GM12864 (cell line): ENCODE results near the gene TGFB1I1.

Experiments
- DNase-seq: peaks from one replicate; pipeline ENCODE4 v3.0.0-alpha.2; 2011; ENCODE audit warnings: low read depth
- H3K4me3 ChIP-seq: 2 replicates; pipeline ENCODE4 v1.5.1; 2011; ENCODE audit warnings: mild to moderate bottlenecking, low read depth, low read length, control low read depth
- CTCF ChIP-seq: IDR thresholded peaks from 2 replicates; pipeline ENCODE4 v1.5.1; 2011; ENCODE audit warnings: low read depth, mild to moderate bottlenecking, moderate library complexity, low read length, control low read depth, inconsistent platforms; ENCODE audit errors: missing control alignments

The TGFB1I1 gene

GRCh38 chr16:31471875-31472708 lies at the start of gene TGFB1I1:
TSS of gene TGFB1I1 (plus strand) at chr16:31472152. CDS start at chr16:31472189, 37 bp downstream.
- no peak for DNase-seq
- H3K4me3 ChIP-seq = no peak within 1 kb of the TSS
- no peak for TF ChIP-seq CTCF

- no peak for TF ChIP-seq CTCF
- no peak for DNase-seq
- H3K4me3 ChIP-seq = no peak overlapping the region
Measured at GRCh38 chr16:31423241-31423640, 48.7 kb upstream of the TGFB1I1 start.

GRCh38 chr16:31423801-31424200 lies 48.2 kb upstream of the TGFB1I1 start:
- TF ChIP-seq CTCF = no peak
- no peak overlapping the region for H3K4me3 ChIP-seq
- no peak for DNase-seq

- DNase-seq = no peak
- H3K4me3 ChIP-seq = no peak overlapping the region
- TF ChIP-seq CTCF = no peak
Measured at GRCh38 chr16:31427441-31428278, 44.3 kb upstream of the TGFB1I1 start.

- DNase-seq = no peak
Measured at GRCh38 chr16:31428279-31428597, 43.7 kb upstream of the TGFB1I1 start, which contains the start of gene COX6A2. TSS of gene COX6A2 (minus strand) at chr16:31428360. CDS start at chr16:31428325, 35 bp downstream.

GRCh38 chr16:31428638-31429247 lies 43.2 kb upstream of the TGFB1I1 start:
- no peak overlapping the region for H3K4me3 ChIP-seq
- no peak for DNase-seq
- no peak for TF ChIP-seq CTCF

More at GRCh38 chr16:31428279-31428597, 43.7 kb upstream of the TGFB1I1 start, which contains the start of gene COX6A2:
- TF ChIP-seq CTCF = no peak
- no peak within 1 kb of the TSS for H3K4me3 ChIP-seq
